ENCODE measurements around the gene DNMT3A. TPM values are rescaled to one million over a fixed set of nuclear protein-coding genes. Genes with fewer than 3 reads are reported as not detected.

The DNMT3A gene
- total RNA-seq, 1 donor from 2014 or later, result 101 TPM

GRCh38 chr2:25349397-25349796 is 7.7 kb upstream of the DNMT3A start:
- Mint-ChIP-seq H3K36me3 (ENCODE audit: low read depth) (peaks cover 3% of the 10 kb centered on the region), H3K9me3 (no peaks in the 10 kb centered on the region), H3K4me3 (no peak overlapping the region), H3K27ac (no peak overlapping the region), H3K4me1 (ENCODE audit: low read depth) (peaks cover 39% of the 10 kb centered on the region), H3K27me3 (ENCODE audit: insufficient read depth) (peaks cover 8% of the 10 kb centered on the region)
- DNase-seq (ENCODE audit: low spot score), result no peak
- intact Hi-C loops (cut with micrococcal nuclease), result no loop called here

DNA sequence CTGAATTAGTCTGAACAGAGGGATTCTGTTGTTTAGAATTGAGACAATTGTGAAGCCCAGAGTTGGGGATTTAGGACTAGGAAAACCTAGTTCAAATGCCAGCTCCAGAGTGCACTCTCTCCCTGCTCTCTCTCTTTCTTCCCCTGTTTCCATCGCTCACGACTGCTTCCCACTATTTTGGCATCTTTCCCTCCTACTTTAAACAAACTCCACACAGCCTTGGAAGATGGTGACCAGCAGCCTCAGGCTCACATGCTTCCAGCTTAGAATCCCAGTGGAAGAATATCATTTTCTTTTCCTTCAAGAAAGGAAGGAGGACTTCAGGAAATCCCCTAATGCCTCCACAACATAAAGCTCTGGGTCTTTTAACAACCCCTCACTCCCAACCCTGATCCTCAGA is 6.1 kb upstream of the DNMT3A start:
- Mint-ChIP-seq H3K27ac (no peak overlapping the region), H3K9me3 (no peaks in the 10 kb centered on the region), H3K27me3 (ENCODE audit: insufficient read depth) (peaks cover 11% of the 10 kb centered on the region), H3K36me3 (ENCODE audit: low read depth) (peaks cover 3% of the 10 kb centered on the region), H3K4me3 (no peak overlapping the region), H3K4me1 (ENCODE audit: low read depth) (peaks cover 36% of the 10 kb centered on the region)
- intact Hi-C loops (cut with micrococcal nuclease), result no loop called here
- DNase-seq (ENCODE audit: low spot score), result no peak

GRCh38 chr2:25347205-25347815 is 5.6 kb upstream of the DNMT3A start:
- intact Hi-C loops (cut with micrococcal nuclease), result no loop called here
- Mint-ChIP-seq H3K27me3 (ENCODE audit: insufficient read depth) (peaks cover 6% of the 10 kb centered on the region), H3K36me3 (ENCODE audit: low read depth) (peaks cover 3% of the 10 kb centered on the region), H3K4me1 (ENCODE audit: low read depth) (peaks cover 31% of the 10 kb centered on the region), H3K4me3 (no peak overlapping the region), H3K27ac (peak overlapping the region; percentile 65), H3K9me3 (no peaks in the 10 kb centered on the region)
- DNase-seq (ENCODE audit: low spot score), result no peak

DNA sequence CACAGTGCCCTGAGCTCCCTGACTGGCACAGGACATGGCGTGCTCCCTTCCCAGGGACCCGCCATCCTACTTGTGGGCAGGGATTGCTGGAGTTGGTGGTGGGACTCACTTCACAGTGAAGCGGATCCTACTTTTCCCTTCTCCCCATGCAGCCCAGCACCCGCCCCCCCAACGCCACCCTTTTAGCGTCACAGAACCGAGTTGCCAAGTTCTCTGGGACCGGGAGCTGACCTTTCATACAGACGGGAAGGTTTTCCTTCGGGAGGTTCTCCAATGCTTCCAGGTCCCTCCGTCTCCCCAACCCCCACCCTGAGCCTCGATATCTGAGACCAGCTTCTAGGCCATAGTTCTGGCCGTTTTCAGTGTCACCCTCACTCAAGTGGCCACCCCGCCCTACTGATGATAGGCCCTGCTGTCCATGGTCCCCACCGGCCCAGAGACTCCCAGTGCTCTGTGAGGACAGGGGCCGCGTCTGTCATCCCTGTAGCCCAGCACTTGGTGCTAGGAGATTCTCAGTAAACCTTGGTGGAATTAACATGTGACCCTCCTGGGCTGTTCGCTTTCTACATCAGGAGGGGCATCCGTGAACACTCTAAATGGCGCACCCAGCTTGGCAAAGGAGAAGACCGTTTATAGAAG is 1.6 kb upstream of the DNMT3A start:
- no peak overlapping the region for H3K27ac Mint-ChIP-seq
- H3K36me3 Mint-ChIP-seq (ENCODE audit: low read depth), result peaks cover 7% of the 10 kb centered on the region
- H3K9me3 Mint-ChIP-seq, result no peaks in the 10 kb centered on the region
- DNase-seq (ENCODE audit: low spot score), result no peak
- intact Hi-C loops (cut with micrococcal nuclease), result loop anchor here (2.0 kb wide), 2 partner anchors 67 to 109 kb away; no protein-coding TSS in a partner anchor
- H3K27me3 Mint-ChIP-seq (ENCODE audit: insufficient read depth), result peaks cover 5% of the 10 kb centered on the region
- H3K4me1 Mint-ChIP-seq (ENCODE audit: low read depth), result peaks cover 37% of the 10 kb centered on the region
- peak overlapping the region; percentile 88 for H3K4me3 Mint-ChIP-seq

DNA sequence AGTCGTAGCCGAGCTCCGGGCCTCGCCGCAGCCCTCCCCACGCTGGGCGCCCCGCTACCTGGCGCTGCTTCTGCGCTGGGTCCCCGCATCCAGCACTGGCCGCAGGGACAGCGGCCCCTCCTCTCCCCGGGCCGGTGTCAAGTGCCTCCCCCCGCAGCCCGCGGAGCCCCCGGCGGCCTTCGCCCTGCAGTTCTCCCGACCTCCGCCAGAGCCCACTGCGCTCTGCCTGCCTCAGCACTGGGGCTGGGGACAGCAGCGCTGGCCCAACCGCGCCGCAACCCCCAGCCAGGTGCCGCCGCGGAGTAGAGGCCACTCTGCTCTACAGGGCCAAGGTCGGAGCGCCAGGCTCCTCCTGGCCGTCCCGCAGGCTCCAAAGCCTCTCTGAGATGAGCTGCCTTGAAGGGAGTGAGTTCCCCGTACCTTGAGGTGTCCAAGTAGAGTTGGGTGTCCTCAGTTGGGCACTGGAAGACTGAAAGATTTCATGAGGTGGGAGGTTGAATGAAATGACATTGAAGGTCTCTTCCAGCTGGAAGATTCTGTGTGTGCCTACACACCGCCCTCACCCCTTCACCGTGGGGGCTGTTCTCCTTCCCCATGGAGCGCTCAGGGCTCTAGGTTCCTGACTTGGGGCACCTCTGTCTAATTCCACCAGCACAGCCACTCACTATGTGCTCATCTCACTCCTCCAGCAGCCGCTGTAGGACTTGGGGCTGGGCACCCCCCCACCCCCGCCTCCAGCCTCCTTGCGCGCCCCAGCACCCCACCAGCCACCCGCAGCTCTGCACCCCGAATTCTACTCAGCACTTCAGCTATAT is 854 bp upstream of the DNMT3A start:
- Mint-ChIP-seq H3K4me3 (peak overlapping the region; percentile 88), H3K27ac (peak overlapping the region; percentile 88), H3K9me3 (no peaks in the 10 kb centered on the region), H3K4me1 (ENCODE audit: low read depth) (peaks cover 37% of the 10 kb centered on the region), H3K36me3 (ENCODE audit: low read depth) (peaks cover 11% of the 10 kb centered on the region), H3K27me3 (ENCODE audit: insufficient read depth) (peaks cover 5% of the 10 kb centered on the region)
- intact Hi-C loops (cut with micrococcal nuclease), result loop anchor here (1.0 to 2.0 kb wide), 9 partner anchors 20 to 225 kb away; no protein-coding TSS in a partner anchor
- peak; percentile 79 for DNase-seq (ENCODE audit: low spot score)

DNA sequence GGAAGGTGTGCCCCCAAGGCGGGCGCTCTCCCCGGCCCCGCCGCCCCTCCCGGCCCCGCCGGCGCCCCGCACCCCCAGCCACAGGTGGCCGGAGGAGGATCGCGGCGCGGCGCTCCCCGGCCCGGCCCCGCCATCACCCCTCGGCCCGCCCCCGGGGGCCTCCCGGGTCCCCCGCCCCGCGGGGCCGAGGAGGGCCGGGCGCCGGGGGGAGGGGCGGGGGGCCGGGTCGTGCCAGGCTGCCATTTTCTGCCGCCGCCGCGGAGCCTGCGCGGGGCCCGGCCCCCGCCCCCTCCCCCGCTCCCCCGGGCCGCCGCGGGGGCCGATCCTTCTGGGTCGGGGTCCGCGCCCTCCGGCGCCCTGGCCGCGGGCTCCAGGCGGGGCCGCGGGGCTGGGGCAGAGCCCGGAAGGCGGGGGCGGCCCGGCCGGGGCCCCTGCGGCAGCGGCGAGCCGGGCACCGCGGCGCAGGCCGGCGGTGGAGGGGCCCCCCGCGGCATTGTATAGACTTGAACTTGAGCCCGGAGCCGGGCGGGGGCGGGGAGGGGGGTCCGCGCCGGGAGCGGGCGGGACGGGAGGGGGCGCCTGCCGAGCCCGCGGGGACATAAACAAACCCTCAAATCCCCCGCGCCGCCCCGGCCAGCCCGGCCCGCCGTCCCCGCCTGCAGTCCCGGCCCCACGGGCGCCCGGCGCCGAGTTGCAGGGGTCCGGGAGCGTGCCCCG is 556 bp downstream of the DNMT3A start:
- Mint-ChIP-seq H3K27ac (no peak overlapping the region), H3K9me3 (no peaks in the 10 kb centered on the region), H3K36me3 (ENCODE audit: low read depth) (peaks cover 14% of the 10 kb centered on the region), H3K27me3 (ENCODE audit: insufficient read depth) (peaks cover 5% of the 10 kb centered on the region), H3K4me3 (no peak overlapping the region), H3K4me1 (ENCODE audit: low read depth) (peaks cover 39% of the 10 kb centered on the region)
- no peak for DNase-seq (ENCODE audit: low spot score)
- intact Hi-C loops (cut with micrococcal nuclease), result no loop called here

DNA sequence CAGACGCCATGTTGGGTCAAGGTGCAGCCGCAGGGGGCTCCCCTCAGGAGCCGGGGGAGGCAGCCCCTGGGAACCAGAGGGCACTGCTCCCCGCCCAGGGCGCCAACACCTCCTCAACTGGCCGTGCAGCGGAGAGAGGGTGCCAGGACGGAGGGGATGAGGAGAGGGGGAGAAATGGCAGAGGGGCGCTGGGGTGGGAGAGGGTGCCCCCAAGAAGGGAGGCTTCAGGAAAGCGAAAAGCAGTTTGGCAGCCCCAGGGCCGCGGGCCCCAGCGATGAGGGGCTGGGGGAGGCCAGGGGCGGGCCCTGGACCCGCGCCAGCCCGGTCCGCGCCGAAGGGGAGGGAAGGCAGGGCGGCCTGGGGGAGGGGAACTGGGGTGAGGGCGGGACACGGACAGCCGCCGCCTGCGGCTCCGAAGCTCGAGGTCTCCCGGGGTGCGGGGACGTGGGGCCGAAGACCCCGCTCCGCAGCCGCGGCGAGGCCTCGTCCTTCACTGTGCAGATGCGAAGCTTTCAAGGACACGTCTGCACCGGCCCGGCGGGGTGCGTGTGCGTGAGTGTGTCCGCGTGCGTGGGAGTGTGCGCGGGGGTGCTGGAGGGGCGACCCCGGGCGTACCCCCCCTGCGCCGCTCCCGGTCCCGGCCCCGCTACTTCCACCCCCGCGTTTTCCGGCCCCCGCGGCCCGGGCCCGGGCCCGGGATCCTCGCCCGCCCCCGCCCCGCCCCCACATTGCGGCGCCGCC is 1.4 kb downstream of the DNMT3A start:
- peak overlapping the region; percentile 34 for H3K27ac Mint-ChIP-seq
- intact Hi-C loops (cut with micrococcal nuclease), result no loop called here
- H3K4me3 Mint-ChIP-seq, result peak overlapping the region; percentile 58
- peaks cover 16% of the 10 kb centered on the region for H3K36me3 Mint-ChIP-seq (ENCODE audit: low read depth)
- H3K9me3 Mint-ChIP-seq, result no peaks in the 10 kb centered on the region
- H3K4me1 Mint-ChIP-seq (ENCODE audit: low read depth), result peaks cover 40% of the 10 kb centered on the region
- H3K27me3 Mint-ChIP-seq (ENCODE audit: insufficient read depth), result peaks cover 3% of the 10 kb centered on the region
- no peak for DNase-seq (ENCODE audit: low spot score)

GRCh38 chr2:25339791-25340180 is 1.9 kb downstream of the DNMT3A start:
- H3K27ac Mint-ChIP-seq, result peak overlapping the region; percentile 63
- peaks cover 16% of the 10 kb centered on the region for H3K36me3 Mint-ChIP-seq (ENCODE audit: low read depth)
- H3K4me1 Mint-ChIP-seq (ENCODE audit: low read depth), result peaks cover 42% of the 10 kb centered on the region
- DNase-seq (ENCODE audit: low spot score), result no peak
- peak overlapping the region; percentile 72 for H3K4me3 Mint-ChIP-seq
- no peaks in the 10 kb centered on the region for H3K9me3 Mint-ChIP-seq
- H3K27me3 Mint-ChIP-seq (ENCODE audit: insufficient read depth), result peaks cover 3% of the 10 kb centered on the region
- intact Hi-C loops (cut with micrococcal nuclease), result no loop called here

DNA sequence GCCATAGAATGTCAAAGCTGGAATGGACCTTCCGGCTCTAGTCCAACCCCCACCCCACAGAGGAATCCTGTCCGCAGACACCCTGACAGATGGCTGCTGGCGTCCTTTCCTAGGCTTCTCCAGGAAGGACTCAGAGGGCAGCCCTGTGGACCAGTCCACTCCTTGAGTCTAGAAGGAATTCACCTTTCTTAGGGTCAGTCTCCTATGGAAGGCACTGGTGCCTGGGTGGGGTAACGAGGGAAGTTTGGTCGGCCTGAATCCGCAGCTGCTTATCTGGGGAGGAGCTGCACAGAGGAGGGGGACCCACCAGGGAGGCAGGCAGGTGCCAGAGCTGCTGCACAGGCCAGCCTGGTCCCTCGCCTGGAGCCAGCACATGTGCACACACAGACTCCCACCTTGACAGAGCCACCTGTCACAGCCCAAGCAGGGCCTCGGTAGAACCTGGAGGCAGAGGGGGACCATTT is 2.5 kb downstream of the DNMT3A start:
- Mint-ChIP-seq H3K27ac (peak overlapping the region; percentile 63), H3K4me3 (peak overlapping the region; percentile 72), H3K9me3 (no peaks in the 10 kb centered on the region), H3K27me3 (ENCODE audit: insufficient read depth) (peaks cover 3% of the 10 kb centered on the region), H3K4me1 (ENCODE audit: low read depth) (peaks cover 45% of the 10 kb centered on the region), H3K36me3 (ENCODE audit: low read depth) (peaks cover 16% of the 10 kb centered on the region)
- intact Hi-C loops (cut with micrococcal nuclease), result no loop called here
- DNase-seq (ENCODE audit: low spot score), result no peak

- H3K27ac Mint-ChIP-seq, result peak overlapping the region; percentile 40
- peaks cover 16% of the 10 kb centered on the region for H3K36me3 Mint-ChIP-seq (ENCODE audit: low read depth)
- intact Hi-C loops (cut with micrococcal nuclease), result no loop called here
- H3K4me1 Mint-ChIP-seq (ENCODE audit: low read depth), result peaks cover 51% of the 10 kb centered on the region
- H3K4me3 Mint-ChIP-seq, result peak overlapping the region; percentile 72
- peaks cover under 1% of the 10 kb centered on the region for H3K27me3 Mint-ChIP-seq (ENCODE audit: insufficient read depth)
- no peak for DNase-seq (ENCODE audit: low spot score)
- H3K9me3 Mint-ChIP-seq, result no peaks in the 10 kb centered on the region
Observed at GRCh38 chr2:25338401-25338800, 3.3 kb downstream of the DNMT3A start.

DNA sequence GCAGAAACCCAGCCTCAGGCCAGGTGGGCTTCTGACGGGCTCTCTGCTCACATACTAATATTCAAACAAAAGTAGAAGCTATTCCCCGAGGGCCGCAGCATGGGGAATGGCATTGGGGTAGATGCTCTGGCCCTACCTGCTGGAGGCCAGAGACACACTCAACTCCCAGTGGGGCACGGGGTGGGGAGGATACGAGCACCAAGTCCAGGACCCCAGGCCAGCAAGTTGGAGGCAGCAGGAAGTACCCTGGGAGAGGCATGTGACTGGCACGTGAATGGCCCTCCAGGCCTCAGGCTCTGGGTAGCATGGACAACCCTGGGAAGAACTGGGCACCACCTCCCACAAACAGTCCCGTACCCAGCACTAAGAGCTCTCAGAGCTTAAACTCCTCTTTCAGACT is 3.8 kb downstream of the DNMT3A start:
- peaks cover 54% of the 10 kb centered on the region for H3K4me1 Mint-ChIP-seq (ENCODE audit: low read depth)
- no peak overlapping the region for H3K27ac Mint-ChIP-seq
- no peaks in the 10 kb centered on the region for H3K27me3 Mint-ChIP-seq (ENCODE audit: insufficient read depth)
- H3K9me3 Mint-ChIP-seq, result no peaks in the 10 kb centered on the region
- DNase-seq (ENCODE audit: low spot score), result no peak
- intact Hi-C loops (cut with micrococcal nuclease), result no loop called here
- H3K36me3 Mint-ChIP-seq (ENCODE audit: low read depth), result peaks cover 16% of the 10 kb centered on the region
- peak overlapping the region; percentile 52 for H3K4me3 Mint-ChIP-seq

DNA sequence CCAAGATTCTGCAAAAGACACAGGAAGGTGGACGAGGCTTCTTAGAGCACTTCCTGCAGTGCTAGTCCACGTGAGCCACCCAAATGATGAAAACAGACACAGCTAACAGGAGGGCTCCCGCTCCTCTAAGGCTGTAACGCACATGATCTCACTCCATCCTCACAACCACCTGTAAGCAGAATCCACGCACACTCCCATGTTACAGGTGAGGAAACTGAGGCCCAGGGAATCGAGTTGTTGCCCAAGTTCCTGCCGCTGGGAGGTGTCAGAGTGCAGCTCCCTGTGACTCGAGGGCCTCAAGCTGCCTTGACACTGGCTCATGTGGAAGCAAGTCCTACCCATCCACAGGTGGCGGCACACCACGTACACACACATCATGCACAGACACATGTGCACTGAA is 4.4 kb downstream of the DNMT3A start:
- peak overlapping the region; percentile 52 for H3K4me3 Mint-ChIP-seq
- peak overlapping the region; percentile 60 for H3K27ac Mint-ChIP-seq
- no peaks in the 10 kb centered on the region for H3K27me3 Mint-ChIP-seq (ENCODE audit: insufficient read depth)
- no peak for DNase-seq (ENCODE audit: low spot score)
- H3K9me3 Mint-ChIP-seq, result no peaks in the 10 kb centered on the region
- H3K36me3 Mint-ChIP-seq (ENCODE audit: low read depth), result peaks cover 18% of the 10 kb centered on the region
- intact Hi-C loops (cut with micrococcal nuclease), result no loop called here
- H3K4me1 Mint-ChIP-seq (ENCODE audit: low read depth), result peaks cover 60% of the 10 kb centered on the region
